Measurements from ENCODE around the gene ATP5MK.

DNA sequence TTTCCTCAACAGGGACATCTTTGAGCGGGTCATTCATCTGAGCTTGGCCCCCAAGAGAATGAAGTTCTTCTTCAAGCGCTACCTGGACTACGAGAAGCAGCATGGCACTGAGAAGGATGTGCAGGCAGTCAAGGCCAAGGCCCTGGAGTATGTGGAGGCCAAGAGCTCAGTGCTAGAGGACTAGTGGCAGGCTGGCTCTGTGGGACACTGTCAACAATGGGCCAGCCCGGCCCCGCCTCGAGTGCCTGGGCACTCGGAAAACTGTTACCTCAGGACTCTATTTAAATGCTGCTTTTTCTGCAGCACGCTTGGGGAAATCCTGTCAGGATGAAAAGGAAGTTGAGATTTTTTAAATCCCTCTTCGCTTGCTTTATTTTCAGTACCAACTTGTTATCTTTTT lies 49.1 kb upstream of the ATP5MK start:
- TF ChIP-seq CTCF (IDR thresholded peaks at IDR 0.05) (no peak), POLR2A (IDR thresholded peaks at IDR 0.05) (no peak), EP300 (IDR thresholded peaks at IDR 0.05) (no peak), POLR2AphosphoS5 (IDR thresholded peaks at IDR 0.05) (no peak)
